Naive thymus-derived CD4-positive, alpha-beta T cell (primary cell): ENCODE measurements around the gene SNX27. TPM values are rescaled to one million over a fixed set of nuclear protein-coding genes. Genes with fewer than 3 reads are reported as not detected.

Source experiments
- ATAC-seq: fragments of 150-1000 bp; cut with Tn5 transposase; 2 replicates; pipeline ENCODE4 v1.10.0; 2021; ENCODE audit warnings: mild to moderate bottlenecking, moderate library complexity
- CTCF ChIA-PET: fragments of 350-600 bp; sonication (Branson Sonifier 250); formaldehyde crosslinking; loops from one replicate; lab custom pipeline; 2021; ENCODE audit warnings: antibody characterized with exemption; lab: Charles Lee
- POLR2A ChIA-PET: fragments of 350-600 bp; sonication (Branson Sonifier 250); formaldehyde crosslinking; loops from one replicate; lab custom pipeline; 2021; ENCODE audit warnings: antibody characterized with exemption, inconsistent platforms; lab: Charles Lee
- DNase-seq, 9 donors: peaks; one replicate each; pipeline versions ENCODE4 v3.0.0 to v3.0.0-alpha.2; 2020 to 2022; ENCODE audit warnings: mixed read lengths in 1 of 9
- H3K27ac ChIP-seq: one replicate; pipeline ENCODE4 v1.7.0; 2013; ENCODE audit warnings: mild to moderate bottlenecking, low read depth, low read length, moderate library complexity
- H3K27me3 ChIP-seq, 2 donors: one replicate each; pipeline ENCODE4 v1.7.0; 2013; ENCODE audit warnings: low read length in 2 of 2, mild to moderate bottlenecking in 2 of 2, moderate library complexity in 2 of 2; ENCODE audit not compliant: control insufficient read depth in 2 of 2, insufficient read depth in 2 of 2
- H3K36me3 ChIP-seq, 3 experiments: 1 replicate in 2 of 3; 2 replicates in 1 of 3; pipeline ENCODE4 v1.7.0; 2013; ENCODE audit warnings: low read length in 3 of 3, mild to moderate bottlenecking in 3 of 3, moderate library complexity in 1 of 3; ENCODE audit not compliant: insufficient read depth in 3 of 3, control insufficient read depth in 2 of 3
- H3K4me1 ChIP-seq, 2 donors: one replicate each; pipeline ENCODE4 v1.7.0; 2013; ENCODE audit warnings: low read length in 2 of 2, mild to moderate bottlenecking in 2 of 2, moderate library complexity in 1 of 2; ENCODE audit not compliant: control insufficient read depth in 2 of 2, insufficient read depth in 2 of 2
- H3K4me3 ChIP-seq: 2 replicates; pipeline ENCODE4 v1.7.0; 2013; ENCODE audit warnings: mild to moderate bottlenecking, low read length
- H3K9me3 ChIP-seq, 3 experiments: 1 replicate in 2 of 3; 2 replicates in 1 of 3; pipeline ENCODE4 v1.7.0; 2013; ENCODE audit warnings: low read length in 3 of 3; ENCODE audit not compliant: control insufficient read depth in 2 of 3
- H3K27ac Mint-ChIP-seq, 9 donors: one replicate each; pipeline ENCODE4 v1.8.0; 2020 to 2022; ENCODE audit warnings: mixed read lengths in 9 of 9, mild to moderate bottlenecking in 8 of 9, moderate library complexity in 5 of 9, inconsistent platforms in 2 of 9
- H3K27me3 Mint-ChIP-seq, 5 donors: one replicate each; pipeline ENCODE4 v1.8.0; 2021 to 2022; ENCODE audit warnings: mixed read lengths in 5 of 5, mild to moderate bottlenecking in 1 of 5
- H3K36me3 Mint-ChIP-seq, 5 donors: one replicate each; pipeline ENCODE4 v1.8.0; 2020 to 2022; ENCODE audit warnings: mixed read lengths in 5 of 5, mild to moderate bottlenecking in 3 of 5, inconsistent platforms in 1 of 5
- H3K4me1 Mint-ChIP-seq, 7 donors: one replicate each; pipeline ENCODE4 v1.8.0; 2020 to 2022; ENCODE audit warnings: mixed read lengths in 7 of 7, mild to moderate bottlenecking in 3 of 7, inconsistent platforms in 1 of 7
- H3K4me3 Mint-ChIP-seq, 10 donors: one replicate each; pipeline ENCODE4 v1.8.0; 2020 to 2022; ENCODE audit warnings: mild to moderate bottlenecking in 10 of 10, mixed read lengths in 10 of 10, moderate library complexity in 6 of 10, inconsistent platforms in 2 of 10
- H3K9me3 Mint-ChIP-seq, 11 donors: one replicate each; pipeline ENCODE4 v1.8.0; 2020 to 2022; ENCODE audit warnings: mixed read lengths in 11 of 11, mild to moderate bottlenecking in 4 of 11, inconsistent platforms in 1 of 11, moderate library complexity in 1 of 11
- intact Hi-C, 2 donors: fragments of 100-400 bp; cut with micrococcal nuclease; formaldehyde crosslinking; loops; one replicate each; pipeline ENCODE4 v1.15.1; 2023
- polyA plus RNA-seq, 2 donors: library from polyadenylated mRNA; unstranded; fragments of 300-500 nt; fragmentation: Illumina TruSeq; gene quantifications; one replicate each; pipeline ENCODE4 v1.2.3, GENCODE V29; 2021
- total RNA-seq, 6 experiments: library from RNA in 5 of 6; stranded (reverse) in 5 of 6; gene quantifications; 1 replicate in 5 of 6; 2 replicates in 1 of 6; pipeline ENCODE4 v1.2.3 and lab custom pipeline; 2021 to 2026

The SNX27 gene
- total and polyA plus RNA-seq, 7 experiments from 2014 or later: 11.7 to 42.1 (median 28.5) TPM

GRCh38 chr1:151693057-151693651 is 81.3 kb downstream of the SNX27 start:
- H3K4me3 Mint-ChIP-seq: no peak overlapping the region
- Histone ChIP-seq H3K9me3 (no peaks in the 10 kb centered on the region), H3K27me3 (no peaks in the 10 kb centered on the region), H3K36me3 (peaks cover 0 to 57% (median 8%) of the 10 kb centered on the region in 3 experiments), H3K27ac (no peak overlapping the region), H3K4me3 (no peak overlapping the region), H3K4me1 (no peaks in the 10 kb centered on the region)
- H3K27ac Mint-ChIP-seq: peak overlapping the region in 1 of 9 donors; percentile 17
- DNase-seq (no peak), ATAC-seq (no peak)
- H3K9me3 Mint-ChIP-seq: no peaks in the 10 kb centered on the region
- no peaks in the 10 kb centered on the region for H3K27me3 Mint-ChIP-seq
- peaks cover 6 to 53% (median 24%) of the 10 kb centered on the region in 5 donors for H3K36me3 Mint-ChIP-seq
- POLR2A ChIA-PET: no interaction called here
- intact Hi-C loops: loop anchor here (1.0 to 10.0 kb wide), 3 partner anchors 143 to 302 kb away; partner anchors contain the start of gene S100A10 (in 1 of the 2)
- CTCF ChIA-PET: no interaction called here
- peaks cover 0 to 9% (median 0%) of the 10 kb centered on the region in 7 donors for H3K4me1 Mint-ChIP-seq

GRCh38 chr1:151701515-151701914 is 89.7 kb downstream of the SNX27 start:
- peaks cover 0 to 7% (median 5%) of the 10 kb centered on the region in 7 donors for H3K4me1 Mint-ChIP-seq
- H3K9me3 ChIP-seq: no peaks in the 10 kb centered on the region
- H3K9me3 Mint-ChIP-seq: no peaks in the 10 kb centered on the region
- H3K4me1 ChIP-seq: no peaks in the 10 kb centered on the region
- ATAC-seq (no peak), DNase-seq (no peak)
- intact Hi-C loops: no loop called here
- H3K36me3 ChIP-seq: peaks cover 0 to 55% (median 6%) of the 10 kb centered on the region in 3 experiments
- H3K36me3 Mint-ChIP-seq: peaks cover 4 to 31% (median 18%) of the 10 kb centered on the region in 5 donors
- CTCF ChIA-PET: interaction anchor here (0.6 kb wide), 1 partner anchor 732 kb away, joined by 3 read pairs; no protein-coding TSS in a partner anchor
- H3K4me3 Mint-ChIP-seq: no peak overlapping the region
- H3K27ac ChIP-seq: no peak overlapping the region
- H3K27me3 ChIP-seq: no peaks in the 10 kb centered on the region
- POLR2A ChIA-PET: no interaction called here
- H3K4me3 ChIP-seq: no peak overlapping the region
- no peaks in the 10 kb centered on the region for H3K27me3 Mint-ChIP-seq
- no peak overlapping the region for H3K27ac Mint-ChIP-seq

GRCh38 chr1:151702936-151703335 is 91.1 kb downstream of the SNX27 start:
- Histone ChIP-seq H3K9me3 (no peaks in the 10 kb centered on the region), H3K27me3 (no peaks in the 10 kb centered on the region), H3K4me3 (no peak overlapping the region), H3K36me3 (peaks cover 0 to 41% (median 6%) of the 10 kb centered on the region in 3 experiments), H3K4me1 (no peaks in the 10 kb centered on the region), H3K27ac (no peak overlapping the region)
- intact Hi-C loops: no loop called here
- H3K4me1 Mint-ChIP-seq: peaks cover 0 to 11% (median 5%) of the 10 kb centered on the region in 7 donors
- no peak overlapping the region for H3K4me3 Mint-ChIP-seq
- peaks cover 4 to 22% (median 13%) of the 10 kb centered on the region in 5 donors for H3K36me3 Mint-ChIP-seq
- ChIA-PET CTCF (no interaction called here), POLR2A (no interaction called here)
- ATAC-seq (no peak), DNase-seq (no peak)
- H3K9me3 Mint-ChIP-seq: no peaks in the 10 kb centered on the region
- no peak overlapping the region for H3K27ac Mint-ChIP-seq
- H3K27me3 Mint-ChIP-seq: no peaks in the 10 kb centered on the region

GRCh38 chr1:151703813-151704212 is 92.0 kb downstream of the SNX27 start:
- Histone ChIP-seq H3K9me3 (no peaks in the 10 kb centered on the region), H3K4me1 (no peaks in the 10 kb centered on the region), H3K4me3 (no peak overlapping the region), H3K27ac (no peak overlapping the region), H3K36me3 (peaks cover 0 to 33% (median 6%) of the 10 kb centered on the region in 3 experiments), H3K27me3 (no peaks in the 10 kb centered on the region)
- CTCF ChIA-PET: interaction anchor here (0.6 kb wide), 1 partner anchor 11 kb away, joined by 3 read pairs; no protein-coding TSS in a partner anchor
- ATAC-seq (no peak), DNase-seq (no peak)
- Mint-ChIP-seq H3K9me3 (no peaks in the 10 kb centered on the region), H3K27me3 (no peaks in the 10 kb centered on the region), H3K4me3 (peak overlapping the region in 1 of 10 donors; percentile 24), H3K4me1 (peaks cover 0 to 11% (median 5%) of the 10 kb centered on the region in 7 donors), H3K27ac (peak overlapping the region in 3 of 9 donors; percentile 11 to 67 (median 28)), H3K36me3 (peaks cover 4 to 20% (median 13%) of the 10 kb centered on the region in 5 donors)
- POLR2A ChIA-PET: no interaction called here
- intact Hi-C loops: no loop called here

GRCh38 chr1:151704246-151704645 is 92.4 kb downstream of the SNX27 start:
- POLR2A ChIA-PET: no interaction called here
- DNase-seq (no peak), ATAC-seq (no peak)
- no peak overlapping the region for H3K4me3 Mint-ChIP-seq
- intact Hi-C loops: no loop called here
- peaks cover 0 to 11% (median 5%) of the 10 kb centered on the region in 7 donors for H3K4me1 Mint-ChIP-seq
- Histone ChIP-seq H3K36me3 (peaks cover 0 to 29% (median 3%) of the 10 kb centered on the region in 3 experiments), H3K27ac (no peak overlapping the region), H3K4me1 (no peaks in the 10 kb centered on the region), H3K27me3 (no peaks in the 10 kb centered on the region), H3K4me3 (no peak overlapping the region), H3K9me3 (no peaks in the 10 kb centered on the region)
- no peaks in the 10 kb centered on the region for H3K27me3 Mint-ChIP-seq
- no peaks in the 10 kb centered on the region for H3K9me3 Mint-ChIP-seq
- CTCF ChIA-PET: interaction anchor here (0.6 kb wide), 1 partner anchor 11 kb away, joined by 3 read pairs; no protein-coding TSS in a partner anchor
- H3K36me3 Mint-ChIP-seq: peaks cover 4 to 18% (median 13%) of the 10 kb centered on the region in 5 donors
- H3K27ac Mint-ChIP-seq: no peak overlapping the region

GRCh38 chr1:151705146-151705545 is 93.3 kb downstream of the SNX27 start:
- POLR2A ChIA-PET: no interaction called here
- no peak overlapping the region for H3K27ac ChIP-seq
- H3K27ac Mint-ChIP-seq: peak overlapping the region in 1 of 9 donors; percentile 86

More at GRCh38 chr1:151705146-151705545, 93.3 kb downstream of the SNX27 start:
- CTCF ChIA-PET: no interaction called here
- intact Hi-C loops: no loop called here
- H3K4me3 ChIP-seq: no peak overlapping the region
- Mint-ChIP-seq H3K4me3 (no peak overlapping the region), H3K36me3 (peaks cover 1 to 10% (median 4%) of the 10 kb centered on the region in 5 donors), H3K4me1 (peaks cover 0 to 11% (median 5%) of the 10 kb centered on the region in 7 donors), H3K9me3 (no peaks in the 10 kb centered on the region), H3K27me3 (no peaks in the 10 kb centered on the region)
- H3K9me3 ChIP-seq: no peaks in the 10 kb centered on the region
- ATAC-seq (no peak), DNase-seq (no peak)
- H3K36me3 ChIP-seq: peaks cover 0 to 20% (median 0%) of the 10 kb centered on the region in 3 experiments
- no peaks in the 10 kb centered on the region for H3K4me1 ChIP-seq
- H3K27me3 ChIP-seq: no peaks in the 10 kb centered on the region
